GM12801 (cell line): ENCODE measurements around the gene SYCN.

ENCODE experiments used
- TF ChIP-seq, protein P1 (sequence below): IDR thresholded peaks from one replicate; pipeline ENCODE4 v1.5.1; 2011; ENCODE audit warnings: control low read depth; ENCODE audit not compliant: insufficient read length; ENCODE audit errors: extremely low read depth

SYCN gene

GRCh38 chr19:39188960-39189359 lies 15.1 kb downstream of the SYCN start:
- TF ChIP-seq, protein P1, sequence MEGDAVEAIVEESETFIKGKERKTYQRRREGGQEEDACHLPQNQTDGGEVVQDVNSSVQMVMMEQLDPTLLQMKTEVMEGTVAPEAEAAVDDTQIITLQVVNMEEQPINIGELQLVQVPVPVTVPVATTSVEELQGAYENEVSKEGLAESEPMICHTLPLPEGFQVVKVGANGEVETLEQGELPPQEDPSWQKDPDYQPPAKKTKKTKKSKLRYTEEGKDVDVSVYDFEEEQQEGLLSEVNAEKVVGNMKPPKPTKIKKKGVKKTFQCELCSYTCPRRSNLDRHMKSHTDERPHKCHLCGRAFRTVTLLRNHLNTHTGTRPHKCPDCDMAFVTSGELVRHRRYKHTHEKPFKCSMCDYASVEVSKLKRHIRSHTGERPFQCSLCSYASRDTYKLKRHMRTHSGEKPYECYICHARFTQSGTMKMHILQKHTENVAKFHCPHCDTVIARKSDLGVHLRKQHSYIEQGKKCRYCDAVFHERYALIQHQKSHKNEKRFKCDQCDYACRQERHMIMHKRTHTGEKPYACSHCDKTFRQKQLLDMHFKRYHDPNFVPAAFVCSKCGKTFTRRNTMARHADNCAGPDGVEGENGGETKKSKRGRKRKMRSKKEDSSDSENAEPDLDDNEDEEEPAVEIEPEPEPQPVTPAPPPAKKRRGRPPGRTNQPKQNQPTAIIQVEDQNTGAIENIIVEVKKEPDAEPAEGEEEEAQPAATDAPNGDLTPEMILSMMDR, result no peak

DNA sequence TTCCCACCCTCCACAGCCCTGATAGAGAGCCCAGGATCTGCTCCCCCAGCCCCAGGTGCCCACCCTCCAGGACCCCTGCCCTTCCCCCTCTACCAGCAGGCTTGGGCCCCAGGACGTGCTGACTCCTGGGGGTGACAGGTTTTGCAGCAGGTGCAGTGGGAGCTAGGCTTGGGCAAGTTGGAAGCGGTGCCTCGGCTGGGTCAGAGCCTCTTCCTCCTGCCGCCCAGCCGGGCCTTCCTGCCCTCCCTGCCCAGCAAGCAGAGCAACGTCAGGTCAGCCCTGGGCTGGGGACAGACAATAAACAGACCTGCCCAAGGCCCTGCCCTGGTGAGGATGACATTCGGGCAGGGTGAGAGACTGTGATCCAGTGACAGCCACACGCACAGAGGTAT lies 16.5 kb downstream of the SYCN start:
- TF ChIP-seq, protein P1, result no peak

DNA sequence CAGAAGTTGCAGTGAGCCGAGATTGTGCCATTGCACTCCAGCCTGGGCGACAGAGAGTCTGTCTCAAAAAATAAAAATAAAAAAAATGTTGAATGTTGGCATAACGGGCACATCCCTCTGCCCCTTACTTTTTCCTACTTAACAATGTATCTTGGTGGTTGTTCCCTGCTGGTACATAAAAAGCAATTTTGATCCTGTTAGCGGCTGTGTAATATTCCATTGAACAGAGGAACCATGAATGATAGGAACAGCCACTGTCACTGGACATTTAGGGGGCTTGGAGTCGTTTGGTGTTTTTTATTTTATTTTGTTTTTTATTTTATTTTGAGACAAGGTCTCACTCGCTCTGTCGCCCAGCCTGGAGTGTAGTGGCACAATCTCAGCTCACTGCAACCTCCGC lies 17.7 kb downstream of the SYCN start:
- TF ChIP-seq, protein P1, result no peak

- TF ChIP-seq, protein P1, result no peak
These were observed 21.0 kb downstream of the SYCN start for GRCh38 chr19:39183104-39183503.

DNA sequence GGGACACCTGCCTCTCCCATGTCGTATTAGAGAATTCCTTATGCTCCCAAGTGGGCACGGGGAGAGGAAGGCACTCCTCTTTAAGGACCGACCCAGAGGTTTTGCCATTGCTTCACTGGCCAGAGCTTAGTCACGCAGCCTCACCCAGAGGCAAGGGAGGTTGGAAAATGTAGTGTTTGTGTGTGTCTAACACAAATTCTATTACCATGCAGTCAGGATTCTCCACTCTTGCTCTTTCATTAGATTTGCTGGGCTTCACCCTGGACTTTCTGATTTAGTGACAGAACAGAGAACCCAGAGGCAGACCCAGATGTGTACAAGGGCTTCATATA lies 21.9 kb downstream of the SYCN start:
- TF ChIP-seq, protein P1, result no peak

GRCh38 chr19:39181500-39182173 lies 22.4 kb downstream of the SYCN start:
- TF ChIP-seq, protein P1, result no peak

GRCh38 chr19:39180749-39181148 lies 23.3 kb downstream of the SYCN start:
- TF ChIP-seq, protein P1, result no peak
